Glutamatergic neuron (in vitro differentiated cells): ENCODE results near the gene LYRM4. TPM values are rescaled to one million over a fixed set of nuclear protein-coding genes. Genes with fewer than 3 reads are reported as not detected.

Experiments used
- DNase-seq: peaks from one replicate; pipeline ENCODE4 v3.0.0; 2022
- H3K27ac Mint-ChIP-seq: one replicate; pipeline ENCODE4 v1.8.0; 2020; ENCODE audit warnings: mild to moderate bottlenecking, mixed read lengths, inconsistent platforms; ENCODE audit not compliant: unreplicated experiment
- H3K27me3 Mint-ChIP-seq: one replicate; pipeline ENCODE4 v1.8.0; 2020; ENCODE audit warnings: mild to moderate bottlenecking, moderate library complexity, mixed read lengths, inconsistent platforms; ENCODE audit not compliant: unreplicated experiment
- H3K36me3 Mint-ChIP-seq: one replicate; pipeline ENCODE4 v1.8.0; 2020; ENCODE audit warnings: mild to moderate bottlenecking, mixed read lengths, inconsistent platforms; ENCODE audit not compliant: unreplicated experiment
- H3K4me1 Mint-ChIP-seq: one replicate; pipeline ENCODE4 v1.8.0; 2020; ENCODE audit warnings: mild to moderate bottlenecking, low read depth, mixed read lengths, inconsistent platforms; ENCODE audit not compliant: unreplicated experiment
- H3K4me3 Mint-ChIP-seq: one replicate; pipeline ENCODE4 v1.8.0; 2020; ENCODE audit warnings: mild to moderate bottlenecking, mixed read lengths, inconsistent platforms; ENCODE audit not compliant: unreplicated experiment
- H3K9me3 Mint-ChIP-seq: one replicate; pipeline ENCODE4 v1.8.0; 2020; ENCODE audit warnings: mild to moderate bottlenecking, moderate library complexity, mixed read lengths, inconsistent platforms; ENCODE audit not compliant: unreplicated experiment
- total RNA-seq: library from RNA; stranded (reverse); fragmentation: NEBNext Ultra II Directional; extraction: Animal tissue kit (Norgen Biotek cat#: 25700); gene quantifications from one replicate; pipeline ENCODE4 v1.2.1, GENCODE V29; 2021; ENCODE audit not compliant: unreplicated experiment
- TF ChIP-seq, protein P1 (sequence below): fragments of 200-600 bp; sonication (generic); IDR thresholded peaks from one replicate; pipeline ENCODE4 v1.5.0; 2021; ENCODE audit not compliant: partially characterized antibody, unreplicated experiment

The LYRM4 gene
- total RNA-seq, 1 donor from 2014 or later, result 29.5 TPM

DNA sequence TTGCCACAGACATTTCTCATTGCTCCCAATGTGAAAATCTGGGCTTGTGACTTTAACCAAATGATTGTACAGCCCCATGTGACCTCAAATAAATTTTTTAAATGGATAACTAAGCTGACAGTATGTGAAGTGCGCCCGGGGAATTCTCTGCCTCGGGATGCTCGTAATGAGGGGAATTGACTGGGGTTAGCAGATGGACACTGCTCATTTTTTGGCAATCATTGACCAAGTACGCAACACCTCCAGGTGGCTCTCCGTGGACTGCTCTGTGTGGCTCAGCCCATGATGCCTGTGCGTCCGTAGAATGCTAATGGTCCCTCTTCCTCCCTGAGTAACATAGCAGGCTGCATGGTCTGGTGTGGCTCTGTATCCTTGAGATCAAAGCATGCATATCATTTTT is 42.9 kb upstream of the LYRM4 start:
- H3K27me3 Mint-ChIP-seq, result peaks cover 2% of the 10 kb centered on the region
- no peak overlapping the region for H3K27ac Mint-ChIP-seq
- TF ChIP-seq, protein P1, sequence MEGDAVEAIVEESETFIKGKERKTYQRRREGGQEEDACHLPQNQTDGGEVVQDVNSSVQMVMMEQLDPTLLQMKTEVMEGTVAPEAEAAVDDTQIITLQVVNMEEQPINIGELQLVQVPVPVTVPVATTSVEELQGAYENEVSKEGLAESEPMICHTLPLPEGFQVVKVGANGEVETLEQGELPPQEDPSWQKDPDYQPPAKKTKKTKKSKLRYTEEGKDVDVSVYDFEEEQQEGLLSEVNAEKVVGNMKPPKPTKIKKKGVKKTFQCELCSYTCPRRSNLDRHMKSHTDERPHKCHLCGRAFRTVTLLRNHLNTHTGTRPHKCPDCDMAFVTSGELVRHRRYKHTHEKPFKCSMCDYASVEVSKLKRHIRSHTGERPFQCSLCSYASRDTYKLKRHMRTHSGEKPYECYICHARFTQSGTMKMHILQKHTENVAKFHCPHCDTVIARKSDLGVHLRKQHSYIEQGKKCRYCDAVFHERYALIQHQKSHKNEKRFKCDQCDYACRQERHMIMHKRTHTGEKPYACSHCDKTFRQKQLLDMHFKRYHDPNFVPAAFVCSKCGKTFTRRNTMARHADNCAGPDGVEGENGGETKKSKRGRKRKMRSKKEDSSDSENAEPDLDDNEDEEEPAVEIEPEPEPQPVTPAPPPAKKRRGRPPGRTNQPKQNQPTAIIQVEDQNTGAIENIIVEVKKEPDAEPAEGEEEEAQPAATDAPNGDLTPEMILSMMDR, result no peak
- DNase-seq, result peak; percentile 33
- H3K36me3 Mint-ChIP-seq, result no peaks in the 10 kb centered on the region
- peak overlapping the region; percentile 12 for H3K4me3 Mint-ChIP-seq
- H3K9me3 Mint-ChIP-seq, result no peaks in the 10 kb centered on the region
- peaks cover 51% of the 10 kb centered on the region for H3K4me1 Mint-ChIP-seq

DNA sequence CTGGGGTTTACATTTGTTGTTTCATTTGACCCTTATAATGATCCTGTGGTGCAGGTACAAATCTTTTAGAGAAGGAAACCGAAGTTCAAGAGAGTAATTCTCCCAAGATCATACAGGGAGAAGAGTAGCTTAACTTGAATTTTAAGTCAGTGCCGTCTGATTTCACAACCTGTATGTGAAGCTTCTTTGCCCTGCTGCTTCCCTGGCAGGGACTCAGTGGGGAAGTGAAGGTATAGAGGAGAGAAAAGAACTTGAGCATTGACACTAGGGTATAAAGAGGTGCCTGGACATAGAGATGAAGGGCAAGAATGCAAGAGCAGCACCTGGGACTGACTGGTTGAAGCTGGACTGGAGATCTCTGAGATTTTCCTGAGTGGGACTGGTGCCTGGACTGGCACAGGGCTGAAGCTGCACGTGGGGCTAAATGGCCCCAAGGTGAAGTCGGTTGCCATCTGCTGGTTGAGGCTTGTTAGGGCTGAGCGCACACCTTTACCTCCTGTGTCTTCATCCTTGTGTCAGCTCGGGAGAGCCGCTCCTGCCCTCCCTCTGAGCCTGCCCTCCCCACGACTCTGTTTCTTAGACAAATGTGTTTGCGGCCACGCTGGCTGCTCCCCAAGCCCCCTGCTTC is 42.4 kb upstream of the LYRM4 start:
- H3K27me3 Mint-ChIP-seq, result peaks cover 2% of the 10 kb centered on the region
- H3K4me3 Mint-ChIP-seq, result peak overlapping the region; percentile 12
- H3K9me3 Mint-ChIP-seq, result no peaks in the 10 kb centered on the region
- no peaks in the 10 kb centered on the region for H3K36me3 Mint-ChIP-seq
- H3K4me1 Mint-ChIP-seq, result peaks cover 51% of the 10 kb centered on the region
- DNase-seq, result no peak
- TF ChIP-seq, protein P1, result no peak
- H3K27ac Mint-ChIP-seq, result no peak overlapping the region

DNA sequence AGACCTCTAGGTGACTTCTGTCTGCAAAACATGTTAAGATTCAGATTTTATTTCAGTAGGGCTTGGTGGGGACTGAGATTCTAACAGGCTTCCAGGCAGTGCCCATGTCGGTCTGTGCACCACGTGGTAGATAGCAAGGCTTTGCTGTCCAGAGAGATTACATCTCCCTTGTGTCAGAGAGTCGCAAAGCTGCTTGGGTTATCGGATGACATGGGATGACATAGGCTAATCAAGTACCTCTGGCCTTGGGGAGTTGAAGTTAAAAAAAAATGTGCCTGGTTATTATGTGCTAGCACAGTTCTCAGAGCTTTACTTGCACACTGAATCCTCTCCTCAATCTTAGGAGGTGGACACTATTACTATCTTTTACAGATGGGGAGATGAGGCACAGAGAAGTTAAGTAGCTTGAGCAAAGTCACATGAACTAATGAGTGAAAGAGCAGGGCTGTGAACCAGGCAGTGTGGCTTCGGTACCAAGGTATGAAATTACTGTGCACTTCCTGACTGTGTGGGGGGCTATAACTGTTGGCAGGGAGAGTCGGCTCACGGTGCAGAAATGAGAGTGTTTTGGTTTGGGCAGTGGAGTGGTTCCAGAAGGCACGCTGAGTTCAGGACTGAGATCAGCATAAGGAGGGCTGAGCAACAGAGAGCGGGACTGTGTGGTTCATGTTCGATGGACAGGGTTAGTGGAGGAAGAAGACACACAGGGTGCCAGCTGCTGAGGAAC is 41.6 kb upstream of the LYRM4 start:
- TF ChIP-seq, protein P1, result no peak
- Mint-ChIP-seq H3K36me3 (no peaks in the 10 kb centered on the region), H3K9me3 (no peaks in the 10 kb centered on the region), H3K27ac (no peak overlapping the region), H3K27me3 (peaks cover 2% of the 10 kb centered on the region), H3K4me3 (no peak overlapping the region), H3K4me1 (peaks cover 51% of the 10 kb centered on the region)
- DNase-seq, result no peak

DNA sequence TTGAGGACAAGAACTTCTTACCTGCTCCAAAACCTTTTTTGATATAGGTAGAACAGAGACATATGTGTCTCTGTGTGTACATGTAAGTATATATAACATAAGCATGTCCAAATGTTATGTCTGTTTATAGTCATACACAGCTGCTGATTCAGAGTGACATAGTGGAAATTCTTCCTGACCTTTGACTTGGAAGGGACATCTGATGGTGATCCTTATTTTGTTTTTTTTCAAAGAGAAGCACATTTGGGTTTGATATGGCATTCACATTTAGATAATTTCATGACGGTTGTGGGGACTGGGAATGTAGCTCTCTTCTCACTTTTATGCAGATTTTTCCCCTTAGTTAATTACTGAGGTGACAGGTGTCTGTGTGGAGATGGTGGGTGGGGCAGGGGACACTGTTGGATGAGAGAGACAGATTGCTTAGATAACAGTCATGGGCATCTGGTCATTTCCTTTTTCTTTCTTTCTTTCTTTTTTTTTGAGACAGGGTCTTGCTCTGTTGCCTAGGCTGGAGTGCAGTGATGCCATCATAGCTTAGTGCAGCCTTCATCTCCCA is 39.5 kb upstream of the LYRM4 start:
- no peaks in the 10 kb centered on the region for H3K36me3 Mint-ChIP-seq
- peak overlapping the region; percentile 53 for H3K27ac Mint-ChIP-seq
- DNase-seq, result no peak
- TF ChIP-seq, protein P1, result no peak
- H3K4me3 Mint-ChIP-seq, result no peak overlapping the region
- H3K27me3 Mint-ChIP-seq, result peaks cover 2% of the 10 kb centered on the region
- no peaks in the 10 kb centered on the region for H3K9me3 Mint-ChIP-seq
- peaks cover 38% of the 10 kb centered on the region for H3K4me1 Mint-ChIP-seq

DNA sequence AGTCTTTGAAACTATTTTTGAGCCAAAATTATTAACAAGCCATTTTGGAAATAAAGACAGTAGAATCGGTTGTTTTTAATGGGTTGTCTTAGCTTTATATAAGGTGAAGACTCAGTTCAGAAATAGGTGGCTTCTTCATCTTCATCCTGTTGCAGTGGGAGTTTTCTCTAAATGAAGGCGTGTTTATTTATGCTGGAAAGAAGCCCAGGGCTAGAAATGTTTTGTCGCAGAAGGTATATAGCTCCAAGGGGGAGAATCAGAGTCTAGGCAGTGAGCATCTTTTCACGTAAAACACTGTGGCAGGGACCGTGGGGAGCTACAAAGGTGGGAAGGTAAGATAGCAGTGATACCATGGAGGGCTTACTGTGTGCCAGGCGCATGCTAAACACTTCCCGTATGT is 34.9 kb upstream of the LYRM4 start:
- Mint-ChIP-seq H3K27ac (no peak overlapping the region), H3K4me1 (peaks cover 10% of the 10 kb centered on the region), H3K9me3 (no peaks in the 10 kb centered on the region), H3K27me3 (no peaks in the 10 kb centered on the region), H3K36me3 (no peaks in the 10 kb centered on the region), H3K4me3 (no peak overlapping the region)
- no peak for DNase-seq
- TF ChIP-seq, protein P1, result no peak
